Suprapubic skin (tissue), 4 donors: ENCODE measurements around the gene TPRN. TPM values are rescaled to one million over a fixed set of nuclear protein-coding genes. Genes with fewer than 3 reads are reported as not detected.

Experiments
- DNase-seq, 2 donors: peaks; one replicate each; pipeline ENCODE4 v3.0.0-alpha.2; 2019; ENCODE audit warnings: low spot score in 2 of 2
- H3K27ac ChIP-seq: fragments of 200-600 bp; sonication (generic); one replicate; pipeline ENCODE4 v1.5.1; 2019
- H3K27me3 ChIP-seq: fragments of 200-600 bp; sonication (generic); one replicate; pipeline ENCODE4 v1.5.1; 2019
- H3K36me3 ChIP-seq: fragments of 200-600 bp; sonication (generic); one replicate; pipeline ENCODE4 v1.5.1; 2019
- H3K4me1 ChIP-seq: fragments of 200-600 bp; sonication (generic); one replicate; pipeline ENCODE4 v1.5.1; 2019
- H3K4me3 ChIP-seq: fragments of 200-600 bp; sonication (generic); one replicate; pipeline ENCODE4 v1.5.1; 2019; ENCODE audit warnings: mild to moderate bottlenecking
- H3K9me3 ChIP-seq: fragments of 200-600 bp; sonication (generic); one replicate; pipeline ENCODE4 v1.5.1; 2019
- CTCF ChIP-seq, 2 donors: fragments of 200-600 bp in 1 of 2; fragments of 450-650 bp in 1 of 2; sonication (generic) in 1 of 2; IDR thresholded peaks; one replicate each; pipeline ENCODE4 v1.5.1; 2016 to 2019; ENCODE audit warnings: antibody characterized with exemption in 2 of 2, mild to moderate bottlenecking in 1 of 2, moderate library complexity in 1 of 2
- EP300 ChIP-seq: sonication (generic); formaldehyde crosslinking; IDR thresholded peaks from one replicate; pipeline ENCODE4 v1.6.1; 2017; ENCODE audit warnings: antibody characterized with exemption
- POLR2A ChIP-seq, 2 donors: fragments of 450-650 bp; IDR thresholded peaks; one replicate each; pipeline ENCODE4 v1.6.1; 2017; ENCODE audit warnings: antibody characterized with exemption in 2 of 2, mild to moderate bottlenecking in 2 of 2, moderate library complexity in 2 of 2
- POLR2AphosphoS5 ChIP-seq, 3 donors: sonication (generic); formaldehyde crosslinking; IDR thresholded peaks; one replicate each; pipeline ENCODE4 v1.6.1; 2017; ENCODE audit warnings: antibody characterized with exemption in 3 of 3
- WGBS: methylation state at CpG from one replicate; pipeline ENCODE4 v1.1.5; 2018; 5-methylcytosine and 5-hydroxymethylcytosine counted together
- total RNA-seq, 4 donors: library from RNA; depleted of rRNA; stranded (reverse); fragments of >200 nt; gene quantifications; one replicate each; pipeline ENCODE4 v1.1.0, GENCODE V29; 2016

TPRN gene
- total RNA-seq, 4 donors from 2014 or later, result 12.6 to 23.6 (median 18.7) TPM

- no peaks in the 10 kb centered on the region for H3K27me3 ChIP-seq
- WGBS, result 72% methylated on average over 8 of the region's 8 CpGs
- no peak overlapping the region for H3K4me3 ChIP-seq
- no peaks in the 10 kb centered on the region for H3K36me3 ChIP-seq
- no peak for DNase-seq
- peaks cover 73% of the 10 kb centered on the region for H3K4me1 ChIP-seq
- TF ChIP-seq CTCF (IDR thresholded peaks at IDR 0.05), result no peak
- no peak for TF ChIP-seq EP300
- TF ChIP-seq POLR2A (IDR thresholded peaks at IDR 0.05), result no peak
- no peak for TF ChIP-seq POLR2AphosphoS5 (IDR thresholded peaks at IDR 0.05)
- no peak overlapping the region for H3K27ac ChIP-seq
- no peaks in the 10 kb centered on the region for H3K9me3 ChIP-seq
These were observed 2.4 kb upstream of the TPRN start for GRCh38 chr9:137202966-137203365.

DNA sequence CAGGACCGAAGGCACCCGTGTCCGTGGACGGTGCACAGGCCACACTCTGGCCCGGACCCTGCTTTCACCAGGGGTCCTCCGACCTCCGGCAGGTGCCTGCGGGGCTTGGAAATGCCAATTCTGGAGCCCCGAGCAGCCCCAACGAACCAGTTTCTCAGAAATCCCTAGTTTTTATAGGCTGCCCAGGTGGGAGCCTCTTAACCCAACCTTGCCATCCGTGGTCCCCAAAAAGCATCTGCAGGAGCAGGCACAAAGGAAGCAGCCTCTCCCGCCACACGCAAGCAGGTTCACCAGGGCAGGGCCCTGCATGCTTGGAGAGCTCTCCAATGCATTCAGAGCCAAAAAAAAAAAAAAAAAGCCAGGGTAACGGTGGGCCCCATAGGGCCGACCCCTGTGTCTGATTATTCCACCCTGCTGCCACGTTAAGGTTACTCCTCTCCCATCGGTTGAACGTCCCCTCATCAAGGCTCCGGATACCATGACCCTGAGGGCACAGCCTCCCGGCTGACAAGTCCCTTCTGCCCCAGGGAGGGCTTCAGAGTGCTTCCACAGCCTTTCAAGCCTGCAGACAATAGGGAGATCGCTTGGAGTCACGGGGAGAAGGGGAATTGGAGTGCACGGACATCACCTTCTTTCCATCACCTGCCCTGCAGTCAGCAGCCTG is 796 bp upstream of the TPRN start:
- Histone ChIP-seq H3K27ac (peak overlapping the region; percentile 69), H3K27me3 (no peaks in the 10 kb centered on the region), H3K36me3 (no peaks in the 10 kb centered on the region), H3K4me1 (peaks cover 72% of the 10 kb centered on the region), H3K9me3 (no peaks in the 10 kb centered on the region), H3K4me3 (peak overlapping the region; percentile 59)
- DNase-seq, result no peak
- WGBS, result 15% methylated on average over 17 of the region's 23 CpGs
- TF ChIP-seq POLR2A (IDR thresholded peaks at IDR 0.05) (no peak), POLR2AphosphoS5 (IDR thresholded peaks at IDR 0.05) (no peak), CTCF (IDR thresholded peaks at IDR 0.05) (no peak), EP300 (no peak)

DNA sequence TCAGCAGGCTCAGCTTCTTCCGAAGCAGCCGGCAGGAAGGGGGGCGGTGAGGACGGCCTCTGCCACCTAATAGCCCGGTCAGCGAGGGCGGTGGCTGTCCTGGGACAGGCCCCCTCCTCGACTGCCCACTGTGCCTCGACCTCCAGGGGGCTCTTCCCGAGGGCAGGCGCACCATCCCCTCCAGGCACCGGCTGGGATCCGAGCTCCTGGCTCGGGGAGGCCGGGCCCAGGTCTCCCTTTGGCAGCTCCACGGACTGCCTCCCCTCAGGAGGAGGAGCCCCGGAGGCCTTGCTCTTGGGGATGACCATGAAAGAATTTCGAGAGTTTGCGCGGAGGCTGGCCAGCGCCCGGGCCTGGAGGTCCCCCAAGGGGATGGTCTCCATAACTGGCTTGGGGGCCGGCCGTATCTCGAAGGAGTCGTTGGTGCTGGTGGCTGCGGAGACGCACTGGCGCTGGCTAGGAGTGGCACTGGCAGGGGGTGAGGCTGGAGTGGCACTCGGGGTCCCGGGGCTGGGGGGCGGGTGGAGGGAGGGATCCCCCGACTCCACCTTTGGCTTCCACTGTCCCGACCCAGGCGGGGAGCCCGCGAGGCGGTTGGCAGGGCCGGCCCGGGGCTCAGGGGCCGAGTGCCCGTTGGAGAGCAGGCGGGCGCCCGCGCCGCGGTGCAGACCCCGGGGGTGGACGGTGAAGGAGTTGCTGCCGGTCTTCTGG is 975 bp downstream of the TPRN start:
- Histone ChIP-seq H3K4me1 (peaks cover 77% of the 10 kb centered on the region), H3K27ac (no peak overlapping the region), H3K27me3 (no peaks in the 10 kb centered on the region), H3K4me3 (peak overlapping the region; percentile 59), H3K36me3 (no peaks in the 10 kb centered on the region), H3K9me3 (no peaks in the 10 kb centered on the region)
- no peak for DNase-seq
- TF ChIP-seq POLR2A (IDR thresholded peaks at IDR 0.05) (no peak), EP300 (no peak), POLR2AphosphoS5 (IDR thresholded peaks at IDR 0.05) (no peak), CTCF (IDR thresholded peaks at IDR 0.05) (no peak)
- WGBS, result no CpG with 5 or more reads among the region's 51 CpGs

- H3K36me3 ChIP-seq, result no peaks in the 10 kb centered on the region
- no peaks in the 10 kb centered on the region for H3K9me3 ChIP-seq
- 70% methylated on average over 2 of the region's 11 CpGs for WGBS
- DNase-seq, result no peak
- H3K4me3 ChIP-seq, result peak overlapping the region; percentile 59
- peaks cover 76% of the 10 kb centered on the region for H3K4me1 ChIP-seq
- TF ChIP-seq CTCF (IDR thresholded peaks at IDR 0.05) (no peak), EP300 (no peak), POLR2A (IDR thresholded peaks at IDR 0.05) (no peak), POLR2AphosphoS5 (IDR thresholded peaks at IDR 0.05) (no peak)
- no peak overlapping the region for H3K27ac ChIP-seq
- no peaks in the 10 kb centered on the region for H3K27me3 ChIP-seq
These were observed 1.6 kb downstream of the TPRN start for GRCh38 chr9:137198902-137199283.

- H3K27me3 ChIP-seq, result no peaks in the 10 kb centered on the region
- H3K4me3 ChIP-seq, result peak overlapping the region; percentile 59
- H3K27ac ChIP-seq, result no peak overlapping the region
- H3K9me3 ChIP-seq, result no peaks in the 10 kb centered on the region
- TF ChIP-seq POLR2A (IDR thresholded peaks at IDR 0.05) (no peak), POLR2AphosphoS5 (IDR thresholded peaks at IDR 0.05) (no peak), CTCF (IDR thresholded peaks at IDR 0.05) (no peak), EP300 (no peak)
- WGBS, result 53% methylated on average over 4 of the region's 19 CpGs
- H3K36me3 ChIP-seq, result no peaks in the 10 kb centered on the region
- DNase-seq, result no peak
- H3K4me1 ChIP-seq, result peaks cover 70% of the 10 kb centered on the region
These were observed 2.3 kb downstream of the TPRN start for GRCh38 chr9:137198051-137198901.
